GM21737 (cell line): Measurements from ENCODE around the gene OTOA.
"Not testable (repeated sequence)": the region's sequence is repeated elsewhere in the genome, so short reads cannot be mapped to it uniquely, and the experiment has no call there.

Experiments used
- ATAC-seq: cut with Tn5 transposase; IDR thresholded peaks from one replicate; pipeline ENCODE4 v1.9.1; 2021; ENCODE audit warnings: mild to moderate bottlenecking, moderate library complexity; ENCODE audit not compliant: unreplicated experiment

OTOA gene

DNA sequence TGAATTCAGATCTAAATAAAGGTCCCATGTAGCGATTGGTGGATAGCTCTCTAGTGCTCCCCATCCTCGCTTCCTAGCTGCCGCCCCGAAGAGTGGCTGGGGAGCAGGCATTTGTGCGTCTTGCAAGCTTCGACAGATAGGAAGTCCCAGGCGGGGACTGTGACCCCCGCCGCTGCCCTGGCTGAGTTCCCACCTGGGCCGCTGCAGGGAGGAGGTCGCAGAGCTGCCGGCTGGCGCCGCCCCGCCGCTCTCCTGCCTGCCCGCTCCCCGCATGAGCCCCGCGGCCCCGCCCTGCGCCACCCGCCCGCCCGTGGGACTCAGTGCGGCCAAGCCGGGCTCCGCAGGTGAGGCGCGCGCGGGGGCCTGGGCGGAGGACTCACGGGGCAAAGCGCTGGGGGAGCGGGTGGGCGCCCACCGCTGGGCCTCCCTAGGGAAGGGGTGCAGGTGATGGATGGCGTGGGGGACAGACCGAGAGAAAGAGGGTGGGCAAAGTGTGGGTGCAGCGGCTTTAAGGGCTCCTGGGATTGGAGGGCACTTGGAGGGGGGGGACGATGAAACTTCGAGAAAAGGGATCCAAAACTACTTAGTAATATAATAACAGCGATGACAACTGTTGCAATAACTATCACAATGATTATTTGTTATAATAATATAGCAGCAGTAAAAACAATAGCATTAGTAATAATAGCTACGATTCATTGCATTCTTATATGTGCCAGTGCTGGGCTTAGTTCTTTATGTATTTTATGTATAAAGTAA, at the start of gene OTOA:
Gene OTOA (plus strand): TSS at position 80 of the 759 bp plus-strand sequence. CDS start 14,547 bp downstream, outside the sequence.
- no peak for ATAC-seq

- ATAC-seq = no peak
Measured at GRCh38 chr16:21614896-21615295, 48.9 kb upstream of the OTOA start.

- no peak for ATAC-seq
Measured at GRCh38 chr16:21617607-21618006, 46.2 kb upstream of the OTOA start.

DNA sequence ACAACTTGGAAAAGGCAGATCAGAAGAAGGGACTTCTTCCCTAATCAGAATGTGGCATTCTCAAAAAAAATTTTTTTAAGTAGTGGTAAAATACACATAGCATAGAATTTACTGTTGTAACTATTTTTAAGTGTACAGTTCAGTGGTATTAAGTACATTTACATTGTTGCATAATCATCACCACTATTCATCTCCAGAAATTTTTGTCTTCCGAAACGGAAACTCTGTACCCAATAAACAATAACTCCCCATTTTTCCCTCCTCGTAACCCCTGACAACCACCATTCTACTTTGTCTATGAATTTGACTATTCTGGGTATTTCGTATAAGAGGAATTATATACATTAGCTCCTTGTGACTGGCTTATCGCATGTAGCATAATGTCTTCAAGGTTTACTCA, 45.5 kb upstream of the OTOA start:
- ATAC-seq = no peak

- ATAC-seq = no peak
Measured at GRCh38 chr16:21619765-21620425, 43.9 kb upstream of the OTOA start.

DNA sequence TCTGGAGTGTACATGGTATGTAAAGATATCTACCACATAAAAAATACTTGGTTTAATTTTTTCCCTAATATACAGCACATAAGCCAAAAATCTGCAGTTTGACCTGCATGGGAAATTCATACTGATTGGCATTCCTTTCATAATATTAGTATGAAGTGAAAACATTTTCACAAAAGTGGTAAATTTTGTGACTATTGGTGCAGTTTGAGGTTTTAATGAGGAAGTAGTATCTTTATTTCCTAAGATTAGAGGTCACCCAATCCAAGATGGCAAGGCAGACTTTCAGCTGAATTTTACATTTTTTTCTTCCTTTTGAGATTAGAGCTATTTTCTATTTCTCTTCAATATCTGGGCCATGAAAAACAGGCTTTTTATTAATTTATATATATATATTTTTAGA, 43.2 kb upstream of the OTOA start:
- no peak for ATAC-seq

- ATAC-seq = no peak
Measured at GRCh38 chr16:21622545-21622944, 41.2 kb upstream of the OTOA start.

DNA sequence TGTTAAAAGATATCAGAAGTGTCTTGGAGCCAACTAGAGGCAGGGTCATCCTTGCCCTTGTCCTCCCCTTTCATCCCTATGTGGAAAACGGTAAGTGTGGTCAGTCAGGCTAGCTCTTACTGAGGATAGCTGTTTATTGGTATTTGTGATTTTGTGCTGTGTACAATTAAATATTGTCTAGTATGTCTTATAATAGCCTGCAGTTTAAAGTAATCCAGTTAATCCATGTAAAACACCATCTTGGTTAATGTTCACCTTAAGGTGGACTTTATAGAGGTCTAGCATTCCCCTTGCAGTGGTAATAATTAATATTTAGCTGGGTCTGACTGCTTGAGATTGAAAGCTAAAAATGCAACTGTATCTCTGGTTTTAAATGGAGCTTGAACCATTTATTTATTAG, 38.7 kb upstream of the OTOA start:
- ATAC-seq = no peak

- no peak for ATAC-seq
Measured at GRCh38 chr16:21626659-21627277, 37.0 kb upstream of the OTOA start.

DNA sequence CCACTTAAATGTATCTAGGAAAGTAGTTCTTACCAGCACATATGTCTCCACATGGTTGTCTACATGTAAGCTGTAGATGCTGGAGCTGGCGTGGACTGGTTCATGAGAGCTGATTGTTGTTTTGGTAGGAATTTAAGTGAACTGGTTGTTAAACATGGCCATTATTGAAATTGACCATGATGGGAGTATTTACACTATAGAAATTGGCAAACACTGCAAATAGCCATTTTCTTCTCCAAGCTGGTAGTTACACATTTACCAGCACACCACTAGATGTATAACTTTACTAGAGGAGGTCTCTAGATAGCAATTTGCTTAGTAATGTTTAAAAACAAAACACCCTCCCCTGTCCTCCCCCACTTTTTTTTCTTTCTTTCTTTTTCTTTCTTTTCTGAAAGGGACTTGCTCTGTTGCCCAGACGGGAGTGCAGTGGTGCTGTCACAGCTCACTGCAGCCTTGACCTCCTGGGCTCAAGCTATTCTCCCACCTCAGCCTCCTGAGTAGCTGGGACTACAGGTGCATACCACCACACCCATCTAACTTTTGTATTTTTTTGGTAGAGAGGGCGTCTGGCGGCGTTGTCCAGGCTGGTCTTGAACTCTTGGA, 35.5 kb upstream of the OTOA start:
- no peak for ATAC-seq

DNA sequence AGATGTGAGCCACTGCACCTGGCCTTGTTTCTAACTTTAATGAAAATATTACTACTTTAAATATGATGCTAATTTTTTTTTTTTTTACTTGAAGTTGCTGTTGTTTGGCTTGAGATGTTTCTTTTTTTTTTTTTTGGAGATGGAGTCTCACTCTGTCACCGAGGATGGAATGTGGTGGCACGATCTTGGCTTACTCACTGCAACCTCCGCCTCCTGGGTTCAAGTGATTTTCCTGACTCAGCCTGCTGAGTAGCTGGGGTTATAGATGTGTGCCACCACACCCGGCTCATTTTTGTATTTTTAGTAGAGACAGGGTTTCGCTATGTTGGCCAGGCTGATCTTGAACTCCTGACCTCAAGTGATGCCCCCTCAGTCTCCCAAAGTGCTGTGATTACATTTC, 35.0 kb upstream of the OTOA start:
- ATAC-seq = no peak

- ATAC-seq = not testable (repeated sequence)
Measured at GRCh38 chr16:21629616-21630539, 33.9 kb upstream of the OTOA start.

- ATAC-seq = not testable (repeated sequence)
Measured at GRCh38 chr16:21630866-21631265, 32.9 kb upstream of the OTOA start.

- not testable (repeated sequence) for ATAC-seq
Measured at GRCh38 chr16:21631376-21631775, 32.4 kb upstream of the OTOA start.

GRCh38 chr16:21631951-21632575, 31.7 kb upstream of the OTOA start:
- ATAC-seq = not testable (repeated sequence)

DNA sequence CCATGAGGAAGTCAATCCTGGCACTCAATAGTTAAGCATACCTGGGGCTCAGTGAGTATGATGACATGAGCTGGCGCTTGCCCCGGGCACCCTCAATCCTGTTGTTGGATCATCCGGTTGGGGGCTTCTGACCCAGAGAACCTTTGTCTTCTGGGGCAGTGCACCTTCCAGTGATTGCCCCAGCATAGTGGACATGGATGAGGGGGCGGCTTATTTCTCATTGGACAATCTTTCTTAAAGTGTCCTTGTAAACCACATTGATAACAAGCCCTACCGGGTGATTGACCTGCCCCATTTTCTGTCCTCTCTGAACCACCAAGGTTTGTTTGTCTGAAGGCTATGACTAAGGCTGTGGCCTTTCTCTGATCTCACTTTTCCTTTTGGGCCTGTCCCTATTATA, 29.6 kb upstream of the OTOA start:
- no peak for ATAC-seq

DNA sequence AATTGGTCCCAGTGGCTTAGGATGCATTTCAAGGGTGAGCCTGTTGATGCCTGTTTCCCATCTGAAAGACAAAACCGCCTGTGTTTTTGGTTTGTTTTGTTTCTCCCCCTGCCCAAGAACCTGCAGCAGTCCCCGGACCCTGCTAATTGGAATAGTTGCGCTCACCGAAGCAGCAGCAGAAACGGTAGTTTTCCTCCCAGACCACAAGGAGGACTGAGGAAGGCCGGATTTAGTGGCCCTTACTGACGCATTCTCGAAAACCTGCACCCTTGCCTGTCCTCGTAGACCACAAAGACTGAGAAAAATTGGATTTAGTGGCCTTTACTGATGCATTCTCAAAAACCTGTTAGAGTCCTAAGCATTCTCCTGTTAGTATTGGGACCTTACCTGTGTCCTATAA, 28.1 kb upstream of the OTOA start:
- ATAC-seq = not testable (repeated sequence)

- no peak for ATAC-seq
Measured at GRCh38 chr16:21637032-21637968, 26.5 kb upstream of the OTOA start.

DNA sequence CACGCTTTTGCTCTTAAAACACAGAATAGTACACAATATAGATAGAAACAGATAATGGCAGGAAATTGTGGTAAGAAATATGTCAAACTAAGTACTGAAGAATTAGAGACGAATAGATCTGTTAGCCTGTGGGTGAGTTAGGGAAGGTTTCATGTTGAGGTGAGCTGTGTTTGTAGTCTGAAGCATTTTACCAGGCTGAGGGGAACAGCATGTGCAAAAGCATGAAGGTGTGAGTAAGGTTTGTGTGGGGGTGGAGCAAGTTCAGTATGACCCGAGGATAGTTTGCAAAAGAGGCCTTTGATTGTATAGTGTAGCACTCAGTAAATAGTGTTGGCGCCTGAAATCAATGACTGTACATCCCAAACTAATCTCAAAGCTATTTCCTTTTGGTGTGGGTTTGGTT, 25.2 kb upstream of the OTOA start:
- ATAC-seq = no peak
